OCI-LY7 (cell line): ENCODE results near the gene CHCHD6. TPM values are rescaled to one million over a fixed set of nuclear protein-coding genes. Genes with fewer than 3 reads are reported as not detected.

Experiments used
- BruUV-seq: library from RNA; stranded (reverse); fragments of 400-500 nt; replicated peaks from 2 replicates; lab custom pipeline; 2021; lab: Mats Ljungman, UMichigan
- CTCF ChIA-PET: fragments of 300-600 bp; sonication (Branson Sonifier 250); formaldehyde crosslinking; loops from one replicate; lab custom pipeline; 2022; ENCODE audit warnings: antibody characterized with exemption; ENCODE audit not compliant: unreplicated experiment; lab: Charles Lee
- POLR2A ChIA-PET: fragments of 300-600 bp; sonication (Branson Sonifier 250); formaldehyde crosslinking; loops from one replicate; lab custom pipeline; 2022; ENCODE audit warnings: antibody characterized with exemption; lab: Charles Lee
- DNase-seq: peaks from one replicate; pipeline ENCODE4 v3.0.0-alpha.2; 2015; ENCODE audit warnings: low spot score
- H2AFZ ChIP-seq: fragments of 200-600 bp; sonication (generic), shearing (Covaris generic); 2 replicates; pipeline ENCODE4 v1.6.1; 2014; ENCODE audit warnings: mild to moderate bottlenecking, antibody characterized with exemption, low read length, moderate library complexity
- H3K27ac ChIP-seq: fragments of 200-600 bp; sonication (generic); 2 replicates; pipeline ENCODE4 v1.5.1; 2014; ENCODE audit warnings: mixed run types, low read depth, mild to moderate bottlenecking, moderate library complexity, low read length, inconsistent platforms; ENCODE audit not compliant: poor library complexity, severe bottlenecking
- H3K36me3 ChIP-seq: fragments of 200-600 bp; sonication (generic); 2 replicates; pipeline ENCODE4 v1.6.1; 2014; ENCODE audit warnings: mild to moderate bottlenecking, antibody characterized with exemption, low read length, moderate library complexity, mixed read lengths; ENCODE audit not compliant: insufficient read depth
- H3K4me1 ChIP-seq: fragments of 200-600 bp; sonication (generic); 2 replicates; pipeline ENCODE4 v1.5.1; 2014; ENCODE audit warnings: mild to moderate bottlenecking, low read length; ENCODE audit not compliant: insufficient read depth, poor library complexity, severe bottlenecking
- H3K4me2 ChIP-seq: fragments of 200-600 bp; sonication (generic); 2 replicates; pipeline ENCODE4 v1.6.1; 2014; ENCODE audit warnings: mild to moderate bottlenecking, low read length
- H3K4me3 ChIP-seq: fragments of 200-600 bp; sonication (generic); 2 replicates; pipeline ENCODE4 v1.5.1; 2014; ENCODE audit warnings: mild to moderate bottlenecking, low read depth, low read length; ENCODE audit not compliant: poor library complexity, severe bottlenecking
- H3K79me2 ChIP-seq: fragments of 200-600 bp; sonication (generic); 2 replicates; pipeline ENCODE4 v1.6.1; 2016; ENCODE audit warnings: low read depth, mild to moderate bottlenecking, low read length, moderate library complexity, mixed read lengths; ENCODE audit not compliant: insufficient read depth
- H3K9me2 ChIP-seq: fragments of 200-600 bp; sonication (generic); 2 replicates; pipeline ENCODE4 v1.6.1; 2016; ENCODE audit warnings: mild to moderate bottlenecking, low read length, mixed read lengths; ENCODE audit not compliant: insufficient read depth
- H3K9me3 ChIP-seq: fragments of 200-600 bp; sonication (generic); 2 replicates; pipeline ENCODE4 v1.6.1; 2014; ENCODE audit warnings: mild to moderate bottlenecking, mixed run types, low read length, mixed read lengths
- H4K20me1 ChIP-seq: fragments of 200-600 bp; sonication (generic); 2 replicates; pipeline ENCODE4 v1.6.1; 2014; ENCODE audit warnings: mild to moderate bottlenecking, antibody characterized with exemption, low read length, moderate library complexity, mixed read lengths; ENCODE audit not compliant: insufficient read depth
- EZH2phosphoT487 ChIP-seq: fragments of 200-600 bp; sonication (generic); IDR thresholded peaks from 2 replicates; pipeline ENCODE4 v1.6.1; 2018; ENCODE audit warnings: low read depth, borderline replicate concordance, mild to moderate bottlenecking, mixed run types, antibody characterized with exemption, low read length, moderate library complexity, mixed read lengths
- intact Hi-C: fragments of 100-400 bp; cut with micrococcal nuclease; formaldehyde crosslinking; loops from one replicate; pipeline ENCODE4 v1.10.0; 2022; ENCODE audit not compliant: unreplicated experiment
- total RNA-seq, 2 experiments: library from RNA; depleted of rRNA in 1 of 2; stranded (reverse); fragments of >200 nt in 1 of 2; shearing (Covaris generic) in 1 of 2; gene quantifications; 2 replicates each; pipeline ENCODE4 v1.2.3, GENCODE V29; 2014 to 2022
- TF ChIP-seq, protein P1 (sequence below): fragments of 200-600 bp; sonication (generic); conservative IDR thresholded peaks from 2 replicates; pipeline ENCODE4 v1.5.1; 2014; ENCODE audit warnings: mild to moderate bottlenecking, antibody characterized with exemption, low read length, moderate library complexity, mixed read lengths

Gene CHCHD6
- total RNA-seq, 2 experiments from 2014 or later: 14.7 to 21.2 TPM

DNA sequence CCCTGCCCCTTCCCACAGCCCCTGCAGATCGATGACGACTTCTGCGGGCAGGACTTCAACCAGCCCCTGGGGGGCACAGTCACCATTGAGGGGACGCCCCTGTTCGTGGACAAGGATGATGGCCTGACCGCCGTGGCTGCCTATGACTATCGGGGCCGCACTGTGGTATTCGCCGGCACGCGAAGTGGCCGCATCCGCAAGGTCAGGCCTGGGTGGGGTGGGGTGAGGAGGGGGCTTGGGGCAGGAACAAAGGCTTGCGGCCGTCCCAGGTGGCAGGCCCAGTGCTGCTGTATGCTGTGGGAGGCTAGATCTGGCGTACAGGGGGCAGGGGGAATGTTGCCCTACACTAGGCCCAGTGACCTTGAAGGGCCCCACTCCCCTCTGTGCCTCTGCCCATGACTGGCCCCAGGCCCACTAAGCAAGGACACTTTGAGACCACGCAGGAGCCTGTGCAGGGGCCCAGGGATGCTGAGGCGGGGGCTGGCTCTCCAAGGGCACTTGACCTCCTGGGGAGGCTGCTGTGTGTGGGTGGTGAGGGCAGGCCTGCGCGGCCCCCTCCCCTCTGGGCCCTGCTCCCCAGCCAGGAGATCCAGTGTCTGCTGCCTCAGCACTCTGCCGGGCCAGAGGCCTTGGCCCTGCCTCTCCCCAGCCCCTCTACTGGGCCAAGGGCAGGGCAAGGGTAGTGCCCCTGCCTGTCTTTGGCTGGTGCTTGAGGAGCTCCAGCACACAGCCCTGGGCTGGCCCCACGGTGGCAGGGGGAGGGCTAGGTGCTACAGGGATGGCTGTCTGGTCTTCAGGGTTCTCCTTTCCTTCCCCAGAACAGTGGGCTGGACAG lies 287.5 kb downstream of the CHCHD6 start:
- CTCF ChIA-PET: no interaction called here
- H3K27ac ChIP-seq: no peak overlapping the region
- intact Hi-C loops: no loop called here

DNA sequence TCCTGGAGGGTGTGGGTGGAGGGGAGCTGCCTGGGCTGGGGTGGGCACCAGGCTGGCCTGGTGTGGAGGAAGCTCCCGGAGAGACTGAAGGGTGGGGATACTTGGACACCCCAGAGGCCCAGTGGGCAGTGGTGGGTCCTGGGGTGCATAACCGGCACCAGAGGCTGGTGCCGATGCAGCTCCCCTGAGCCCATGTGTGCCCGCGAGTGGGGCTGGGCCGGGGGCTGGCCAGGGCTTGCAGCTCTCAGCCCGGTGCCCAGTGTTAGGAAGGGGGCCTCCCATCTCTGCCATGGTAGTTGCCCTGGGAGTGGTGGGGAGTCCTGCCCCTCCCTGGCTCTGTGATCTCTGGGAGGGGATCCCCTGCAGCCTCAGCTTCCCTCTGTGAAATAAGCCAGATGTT lies 288.2 kb downstream of the CHCHD6 start:
- POLR2A ChIA-PET: no interaction called here
- H3K4me3 ChIP-seq: no peak overlapping the region
- no TSS peak for BruUV-seq
- H3K9me3 ChIP-seq: no peaks in the 10 kb centered on the region
- no peaks in the 10 kb centered on the region for H3K4me1 ChIP-seq
- intact Hi-C loops: no loop called here
- no peaks in the 10 kb centered on the region for H3K36me3 ChIP-seq
- H3K27ac ChIP-seq: no peak overlapping the region
- no peaks in the 10 kb centered on the region for H4K20me1 ChIP-seq
- no peaks in the 10 kb centered on the region for H3K79me2 ChIP-seq
- no peak for TF ChIP-seq EZH2phosphoT487
- TF ChIP-seq, protein P1, sequence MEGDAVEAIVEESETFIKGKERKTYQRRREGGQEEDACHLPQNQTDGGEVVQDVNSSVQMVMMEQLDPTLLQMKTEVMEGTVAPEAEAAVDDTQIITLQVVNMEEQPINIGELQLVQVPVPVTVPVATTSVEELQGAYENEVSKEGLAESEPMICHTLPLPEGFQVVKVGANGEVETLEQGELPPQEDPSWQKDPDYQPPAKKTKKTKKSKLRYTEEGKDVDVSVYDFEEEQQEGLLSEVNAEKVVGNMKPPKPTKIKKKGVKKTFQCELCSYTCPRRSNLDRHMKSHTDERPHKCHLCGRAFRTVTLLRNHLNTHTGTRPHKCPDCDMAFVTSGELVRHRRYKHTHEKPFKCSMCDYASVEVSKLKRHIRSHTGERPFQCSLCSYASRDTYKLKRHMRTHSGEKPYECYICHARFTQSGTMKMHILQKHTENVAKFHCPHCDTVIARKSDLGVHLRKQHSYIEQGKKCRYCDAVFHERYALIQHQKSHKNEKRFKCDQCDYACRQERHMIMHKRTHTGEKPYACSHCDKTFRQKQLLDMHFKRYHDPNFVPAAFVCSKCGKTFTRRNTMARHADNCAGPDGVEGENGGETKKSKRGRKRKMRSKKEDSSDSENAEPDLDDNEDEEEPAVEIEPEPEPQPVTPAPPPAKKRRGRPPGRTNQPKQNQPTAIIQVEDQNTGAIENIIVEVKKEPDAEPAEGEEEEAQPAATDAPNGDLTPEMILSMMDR: no peak
- no peak overlapping the region for H3K4me2 ChIP-seq
- H2AFZ ChIP-seq: no peak overlapping the region
- no peaks in the 10 kb centered on the region for H3K9me2 ChIP-seq
- DNase-seq: no peak
- CTCF ChIA-PET: no interaction called here

More for the DNA sequence above, 287.5 kb downstream of the CHCHD6 start:
- Histone ChIP-seq H3K4me1 (no peaks in the 10 kb centered on the region), H3K36me3 (no peaks in the 10 kb centered on the region), H3K4me3 (no peak overlapping the region), H3K9me2 (no peaks in the 10 kb centered on the region), H3K79me2 (no peaks in the 10 kb centered on the region), H3K9me3 (no peaks in the 10 kb centered on the region), H3K4me2 (no peak overlapping the region), H4K20me1 (no peaks in the 10 kb centered on the region), H2AFZ (no peak overlapping the region)
- no peak for DNase-seq
- POLR2A ChIA-PET: no interaction called here
- no TSS peak for BruUV-seq
- TF ChIP-seq, protein P1: no peak
- no peak for TF ChIP-seq EZH2phosphoT487

DNA sequence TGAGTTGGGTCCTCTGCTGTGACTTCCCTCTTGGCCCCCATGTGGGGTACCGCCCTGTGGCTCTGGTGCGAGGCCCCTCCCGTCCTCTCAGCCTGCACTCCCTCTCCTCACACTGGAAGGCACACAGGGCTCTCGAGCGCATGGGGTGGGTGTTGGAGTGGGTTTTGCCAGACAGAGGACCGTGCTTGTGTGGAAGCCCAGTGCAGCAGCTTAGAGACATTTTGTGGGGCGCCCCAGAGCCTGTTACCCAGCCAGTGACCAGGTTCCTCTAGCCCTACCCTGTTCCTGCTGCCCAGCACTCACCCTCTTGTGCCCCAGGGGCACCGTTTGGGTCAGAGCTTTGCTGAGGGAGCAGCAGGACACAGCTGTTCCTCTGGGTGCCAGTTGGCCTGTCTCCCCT lies 288.7 kb downstream of the CHCHD6 start:
- no peaks in the 10 kb centered on the region for H3K36me3 ChIP-seq
- H3K4me1 ChIP-seq: no peaks in the 10 kb centered on the region
- H4K20me1 ChIP-seq: no peaks in the 10 kb centered on the region
- no TSS peak for BruUV-seq
- H3K4me2 ChIP-seq: no peak overlapping the region
- no peak overlapping the region for H3K27ac ChIP-seq
- H3K4me3 ChIP-seq: no peak overlapping the region
- ChIA-PET POLR2A (interaction anchor here (0.5 kb wide), 1 partner anchor 272 kb away, joined by 6 read pairs; no protein-coding TSS in a partner anchor), CTCF (no interaction called here)
- no peak overlapping the region for H2AFZ ChIP-seq
- H3K9me2 ChIP-seq: no peaks in the 10 kb centered on the region
- TF ChIP-seq, protein P1: no peak
- TF ChIP-seq EZH2phosphoT487: no peak
- H3K79me2 ChIP-seq: no peaks in the 10 kb centered on the region
- DNase-seq: no peak
- intact Hi-C loops: no loop called here
- H3K9me3 ChIP-seq: no peaks in the 10 kb centered on the region
